Astrocyte (in vitro differentiated cells and primary cell): ENCODE measurements around the gene NTSR1. TPM values are rescaled to one million over a fixed set of nuclear protein-coding genes. Genes with fewer than 3 reads are reported as not detected.

Source experiments
- DNase-seq: peaks from one replicate; pipeline ENCODE4 v3.0.0-alpha.2; 2010; ENCODE audit warnings: low read depth
- FAIRE-seq: peaks from 2 replicates; lab custom pipeline; 2011; peaks lifted over from hg19 to GRCh38; lab: Jason Lieb, UNC
- H2AFZ ChIP-seq: 2 replicates; pipeline ENCODE4 v1.6.0; 2012; ENCODE audit warnings: low read depth, low read length, inconsistent platforms
- H3K27ac ChIP-seq: 2 replicates; pipeline ENCODE4 v1.5.1; 2011; ENCODE audit warnings: low read depth, low read length, inconsistent platforms
- H3K27me3 ChIP-seq: 2 replicates; pipeline ENCODE4 v1.6.0; 2011; ENCODE audit warnings: low read length, inconsistent platforms; ENCODE audit not compliant: insufficient read depth
- H3K36me3 ChIP-seq: 2 replicates; pipeline ENCODE4 v1.5.1; 2011; ENCODE audit warnings: low read length, inconsistent platforms; ENCODE audit not compliant: insufficient read depth
- H3K4me1 ChIP-seq: 2 replicates; pipeline ENCODE4 v1.5.1; 2011; ENCODE audit warnings: low read length, inconsistent platforms; ENCODE audit not compliant: insufficient read depth
- H3K4me2 ChIP-seq: 2 replicates; pipeline ENCODE4 v1.6.0; 2012; ENCODE audit warnings: low read length, inconsistent platforms
- H3K4me3 ChIP-seq: 2 replicates; pipeline ENCODE4 v1.5.1; 2011; ENCODE audit warnings: low read depth, mild to moderate bottlenecking, low read length, inconsistent platforms; ENCODE audit not compliant: insufficient read depth
- H3K79me2 ChIP-seq: 2 replicates; pipeline ENCODE4 v1.6.0; 2012; ENCODE audit warnings: mild to moderate bottlenecking, low read length, inconsistent platforms; ENCODE audit not compliant: insufficient read depth
- H3K9ac ChIP-seq: 2 replicates; pipeline ENCODE4 v1.6.0; 2012; ENCODE audit warnings: mild to moderate bottlenecking, low read length, inconsistent platforms
- H3K9me3 ChIP-seq: 2 replicates; pipeline ENCODE4 v1.5.1; 2012; ENCODE audit warnings: low read depth, mild to moderate bottlenecking, low read length, inconsistent platforms; ENCODE audit not compliant: insufficient read depth
- H4K20me1 ChIP-seq: 2 replicates; pipeline ENCODE4 v1.6.0; 2012; ENCODE audit warnings: low read length, inconsistent platforms; ENCODE audit not compliant: insufficient read depth
- H3K27ac Mint-ChIP-seq: one replicate; pipeline ENCODE4 v1.8.0; 2021; ENCODE audit warnings: mild to moderate bottlenecking, mixed read lengths; ENCODE audit not compliant: unreplicated experiment
- H3K27me3 Mint-ChIP-seq: one replicate; pipeline ENCODE4 v1.8.0; 2021; ENCODE audit warnings: low read depth, mixed read lengths; ENCODE audit not compliant: unreplicated experiment
- H3K36me3 Mint-ChIP-seq: one replicate; pipeline ENCODE4 v1.8.0; 2021; ENCODE audit warnings: low read depth, mixed read lengths; ENCODE audit not compliant: unreplicated experiment
- H3K4me1 Mint-ChIP-seq: one replicate; pipeline ENCODE4 v1.8.0; 2021; ENCODE audit warnings: low read depth, mixed read lengths; ENCODE audit not compliant: unreplicated experiment
- H3K4me3 Mint-ChIP-seq: one replicate; pipeline ENCODE4 v1.8.0; 2021; ENCODE audit warnings: mild to moderate bottlenecking, moderate library complexity, mixed read lengths; ENCODE audit not compliant: unreplicated experiment
- H3K9me3 Mint-ChIP-seq: one replicate; pipeline ENCODE4 v1.8.0; 2021; ENCODE audit warnings: mild to moderate bottlenecking, mixed read lengths; ENCODE audit not compliant: unreplicated experiment
- CTCF ChIP-seq: IDR thresholded peaks from 2 replicates; pipeline ENCODE4 v1.5.1; 2011; ENCODE audit warnings: low read depth, mild to moderate bottlenecking, inconsistent platforms, low read length, moderate library complexity; ENCODE audit not compliant: insufficient read depth
- EZH2 ChIP-seq: IDR thresholded peaks from 2 replicates; pipeline ENCODE4 v1.6.1; 2012; ENCODE audit warnings: mild to moderate bottlenecking, low read length, inconsistent platforms; ENCODE audit not compliant: insufficient read depth
- total RNA-seq: library from RNA; stranded (reverse); gene quantifications from 2 replicates; pipeline ENCODE4 v1.2.1, GENCODE V29; 2021

The NTSR1 gene
- total RNA-seq, 1 donor from 2014 or later, result 0.16 TPM

DNA sequence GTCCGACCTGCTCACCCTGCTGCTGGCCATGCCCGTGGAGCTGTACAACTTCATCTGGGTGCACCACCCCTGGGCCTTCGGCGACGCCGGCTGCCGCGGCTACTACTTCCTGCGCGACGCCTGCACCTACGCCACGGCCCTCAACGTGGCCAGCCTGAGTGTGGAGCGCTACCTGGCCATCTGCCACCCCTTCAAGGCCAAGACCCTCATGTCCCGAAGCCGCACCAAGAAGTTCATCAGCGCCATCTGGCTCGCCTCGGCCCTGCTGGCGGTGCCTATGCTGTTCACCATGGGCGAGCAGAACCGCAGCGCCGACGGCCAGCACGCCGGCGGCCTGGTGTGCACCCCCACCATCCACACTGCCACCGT, 885 bp downstream of the NTSR1 start:
- H4K20me1 ChIP-seq, result no peaks in the 10 kb centered on the region
- peaks cover 2% of the 10 kb centered on the region for H3K9me3 ChIP-seq
- Mint-ChIP-seq H3K4me3 (no peak overlapping the region), H3K27ac (no peak overlapping the region), H3K36me3 (no peaks in the 10 kb centered on the region), H3K4me1 (peaks cover 3% of the 10 kb centered on the region), H3K9me3 (peaks cover 2% of the 10 kb centered on the region), H3K27me3 (peaks cover 52% of the 10 kb centered on the region)
- H2AFZ ChIP-seq, result no peak overlapping the region
- H3K36me3 ChIP-seq, result no peaks in the 10 kb centered on the region
- H3K27me3 ChIP-seq, result peaks cover 41% of the 10 kb centered on the region
- FAIRE-seq, result no peak
- no peak overlapping the region for H3K4me3 ChIP-seq
- peaks cover 7% of the 10 kb centered on the region for H3K4me1 ChIP-seq
- no peaks in the 10 kb centered on the region for H3K79me2 ChIP-seq
- no peak overlapping the region for H3K4me2 ChIP-seq
- no peak for DNase-seq
- no peak overlapping the region for H3K9ac ChIP-seq
- TF ChIP-seq EZH2, result no peak
- no peak for TF ChIP-seq CTCF
- H3K27ac ChIP-seq, result no peak overlapping the region

DNA sequence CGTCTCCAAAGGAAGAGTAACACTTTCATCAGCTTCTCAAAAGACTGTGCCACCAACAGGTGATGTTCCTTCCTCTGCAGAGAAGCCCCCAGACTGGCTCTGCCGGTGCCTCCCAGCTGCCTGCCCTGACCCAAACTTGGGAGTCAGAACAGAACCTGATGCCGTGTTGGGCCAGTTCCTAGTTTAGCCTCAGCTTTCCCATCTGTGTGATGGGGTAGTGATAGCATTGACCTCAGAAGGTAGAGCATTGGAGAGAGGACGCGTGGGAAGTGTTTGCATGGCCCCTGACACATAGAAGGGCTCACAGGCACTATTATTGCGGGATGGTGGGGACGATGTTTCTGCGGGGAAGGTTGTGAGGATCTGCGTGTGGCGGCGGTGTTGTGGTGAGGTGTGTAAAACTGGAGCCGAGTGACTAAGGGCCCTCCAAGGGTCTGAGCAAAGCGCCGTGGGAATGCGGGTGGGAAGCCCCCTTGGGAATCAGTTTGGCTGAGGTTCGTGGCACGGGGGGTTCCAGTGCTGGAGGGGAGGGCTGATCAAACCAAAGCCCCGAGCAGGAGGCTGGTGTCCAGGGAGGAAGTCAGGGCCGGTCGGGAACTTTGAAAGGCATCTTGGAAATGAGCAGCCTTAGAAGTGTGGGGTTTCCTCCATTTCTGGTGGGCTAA, 1.7 kb downstream of the NTSR1 start:
- Histone ChIP-seq H3K4me1 (peaks cover 4% of the 10 kb centered on the region), H3K36me3 (no peaks in the 10 kb centered on the region), H3K9me3 (peaks cover 7% of the 10 kb centered on the region), H3K4me2 (no peak overlapping the region), H3K9ac (no peak overlapping the region), H3K79me2 (no peaks in the 10 kb centered on the region), H4K20me1 (no peaks in the 10 kb centered on the region), H2AFZ (no peak overlapping the region), H3K4me3 (no peak overlapping the region), H3K27me3 (peaks cover 43% of the 10 kb centered on the region), H3K27ac (no peak overlapping the region)
- Mint-ChIP-seq H3K9me3 (peaks cover 4% of the 10 kb centered on the region), H3K4me3 (peak overlapping the region; percentile 54), H3K27ac (no peak overlapping the region), H3K36me3 (no peaks in the 10 kb centered on the region), H3K27me3 (peaks cover 58% of the 10 kb centered on the region), H3K4me1 (no peaks in the 10 kb centered on the region)
- TF ChIP-seq CTCF (no peak), EZH2 (no peak)
- DNase-seq (no peak), FAIRE-seq (no peak)

DNA sequence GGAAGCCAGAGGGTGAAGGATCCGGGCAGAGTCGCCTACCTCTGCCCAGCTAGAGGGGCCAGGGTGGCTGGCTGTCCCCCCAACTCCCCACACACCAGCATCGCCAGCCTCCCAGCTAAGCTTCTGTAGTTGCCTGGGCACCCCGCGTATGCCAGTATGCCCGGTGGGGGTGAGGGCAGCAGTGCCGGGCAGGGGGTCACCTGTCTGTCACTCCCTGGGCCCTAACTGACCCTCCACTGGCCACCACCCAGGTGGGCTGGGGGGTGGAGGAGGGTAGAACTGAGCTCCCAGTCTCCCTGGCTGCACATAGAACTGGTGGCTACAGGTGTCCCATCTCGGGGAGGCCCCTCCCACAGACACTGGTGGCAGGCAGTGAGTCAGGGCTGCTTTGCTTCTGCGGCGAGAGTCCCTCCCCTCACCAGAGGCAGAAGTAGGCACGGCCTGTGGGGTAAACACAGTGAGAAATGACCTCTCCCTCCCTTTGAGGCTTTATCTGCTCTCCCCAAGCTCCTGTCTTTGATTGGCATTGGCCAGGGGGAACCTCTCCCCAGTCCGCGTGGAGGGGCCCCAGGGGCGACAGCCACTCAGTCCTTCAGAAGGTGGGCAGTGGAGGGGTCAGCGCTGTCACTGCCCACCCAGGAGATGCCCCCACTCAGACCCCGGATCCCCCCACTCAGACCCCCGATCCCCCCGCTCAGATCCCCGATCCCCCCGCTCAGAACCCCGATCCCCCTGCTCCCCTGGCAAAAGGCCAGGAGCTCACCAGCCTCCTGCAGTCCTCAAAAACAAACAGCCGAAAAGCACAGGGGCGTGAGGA, 2.5 kb downstream of the NTSR1 start:
- H3K4me1 ChIP-seq, result peaks cover 4% of the 10 kb centered on the region
- Mint-ChIP-seq H3K27me3 (peaks cover 58% of the 10 kb centered on the region), H3K27ac (no peak overlapping the region), H3K9me3 (peaks cover 8% of the 10 kb centered on the region), H3K36me3 (peaks cover under 1% of the 10 kb centered on the region), H3K4me3 (no peak overlapping the region), H3K4me1 (peaks cover 3% of the 10 kb centered on the region)
- FAIRE-seq (no peak), DNase-seq (no peak)
- no peak overlapping the region for H3K4me2 ChIP-seq
- peaks cover 41% of the 10 kb centered on the region for H3K27me3 ChIP-seq
- H3K9me3 ChIP-seq, result peaks cover 7% of the 10 kb centered on the region
- TF ChIP-seq EZH2, result no peak
- TF ChIP-seq CTCF, result no peak
- no peak overlapping the region for H3K4me3 ChIP-seq
- H4K20me1 ChIP-seq, result no peaks in the 10 kb centered on the region
- H3K36me3 ChIP-seq, result no peaks in the 10 kb centered on the region
- H3K27ac ChIP-seq, result no peak overlapping the region
- H2AFZ ChIP-seq, result no peak overlapping the region
- no peak overlapping the region for H3K9ac ChIP-seq
- H3K79me2 ChIP-seq, result no peaks in the 10 kb centered on the region
